ENCODE data around the gene CDH23.

GRCh38 chr10:71815515-71816130 lies 418.9 kb downstream of the CDH23 start:
- no peak for TF ChIP-seq CTCF (conservative IDR thresholded peaks at IDR 0.05)
- TF ChIP-seq EZH2 (IDR thresholded peaks at IDR 0.05; ENCODE audit: low read depth): no peak
